Upper lobe of left lung (tissue), 6 donors: Measurements from ENCODE around the gene DNAJB6. TPM values are rescaled to one million over a fixed set of nuclear protein-coding genes. Genes with fewer than 3 reads are reported as not detected.

Source experiments
- ATAC-seq, 2 donors: fragments of 200-7000 bp; cut with Tn5 transposase; one replicate each; pipeline ENCODE4 v1.9.1; 2022; ENCODE audit warnings: mild to moderate bottlenecking in 2 of 2, moderate library complexity in 2 of 2; ENCODE audit not compliant: low FRiP score in 2 of 2
- DNase-seq, 2 donors: peaks; one replicate each; pipeline ENCODE4 v3.0.0-alpha.2; 2019 to 2020
- H3K27ac ChIP-seq, 4 donors: fragments of 200-600 bp; sonication (generic); one replicate each; pipeline ENCODE4 v1.5.1; 2016 to 2019
- H3K27me3 ChIP-seq, 4 donors: fragments of 200-600 bp; sonication (generic); one replicate each; pipeline ENCODE4 v1.5.1; 2017 to 2019
- H3K36me3 ChIP-seq, 4 donors: fragments of 200-600 bp; sonication (generic); one replicate each; pipeline ENCODE4 v1.5.1; 2016 to 2019
- H3K4me1 ChIP-seq, 4 donors: fragments of 200-600 bp; sonication (generic); one replicate each; pipeline ENCODE4 v1.5.1; 2018 to 2019
- H3K4me3 ChIP-seq, 4 donors: fragments of 200-600 bp; sonication (generic); one replicate each; pipeline ENCODE4 v1.5.1; 2017 to 2019; ENCODE audit warnings: mild to moderate bottlenecking in 2 of 4, moderate library complexity in 1 of 4
- H3K9me3 ChIP-seq, 4 donors: fragments of 200-600 bp; sonication (generic); one replicate each; pipeline ENCODE4 v1.5.1; 2018 to 2019
- EP300 ChIP-seq, 4 donors: sonication (generic); formaldehyde crosslinking; IDR thresholded peaks; one replicate each; pipeline ENCODE4 v1.5.1; 2017; ENCODE audit warnings: antibody characterized with exemption in 4 of 4, control low read depth in 2 of 4
- POLR2A ChIP-seq, 4 donors: fragments of 450-650 bp; IDR thresholded peaks; one replicate each; pipeline ENCODE4 v1.5.1; 2016 to 2017; ENCODE audit warnings: antibody characterized with exemption in 4 of 4, mild to moderate bottlenecking in 2 of 4
- POLR2AphosphoS5 ChIP-seq, 2 donors: sonication (generic); formaldehyde crosslinking; IDR thresholded peaks; one replicate each; pipeline ENCODE4 v1.5.1; 2017; ENCODE audit warnings: antibody characterized with exemption in 2 of 2
- WGBS, 2 donors: methylation state at CpG; one replicate each; pipeline ENCODE4 v1.1.5; 2017 to 2018; 5-methylcytosine and 5-hydroxymethylcytosine counted together
- total RNA-seq, 6 donors: library from RNA; depleted of rRNA in 4 of 6; stranded (reverse); fragments of >200 nt in 4 of 6; gene quantifications; one replicate each; pipeline versions ENCODE4 v1.1.0 to v1.2.1, GENCODE V29; 2016 to 2021
- TF ChIP-seq, protein P1 (sequence below), 6 experiments: fragments of 450-650 bp in 4 of 6; fragments of 200-600 bp in 2 of 6; sonication (generic) in 2 of 6; IDR thresholded peaks; one replicate each; pipeline ENCODE4 v1.5.1; 2016 to 2019; ENCODE audit warnings: antibody characterized with exemption in 6 of 6
- donor health status: DM: no; HTN: no; CAD: no; lungs with moderate emphysema.
- donor health status: DM: no; HTN: yes; CAD: no; lungs with severe emphysema.

The DNAJB6 gene
- total RNA-seq, 6 donors from 2014 or later, result 64.1 to 99.6 (median 83.0) TPM

DNA sequence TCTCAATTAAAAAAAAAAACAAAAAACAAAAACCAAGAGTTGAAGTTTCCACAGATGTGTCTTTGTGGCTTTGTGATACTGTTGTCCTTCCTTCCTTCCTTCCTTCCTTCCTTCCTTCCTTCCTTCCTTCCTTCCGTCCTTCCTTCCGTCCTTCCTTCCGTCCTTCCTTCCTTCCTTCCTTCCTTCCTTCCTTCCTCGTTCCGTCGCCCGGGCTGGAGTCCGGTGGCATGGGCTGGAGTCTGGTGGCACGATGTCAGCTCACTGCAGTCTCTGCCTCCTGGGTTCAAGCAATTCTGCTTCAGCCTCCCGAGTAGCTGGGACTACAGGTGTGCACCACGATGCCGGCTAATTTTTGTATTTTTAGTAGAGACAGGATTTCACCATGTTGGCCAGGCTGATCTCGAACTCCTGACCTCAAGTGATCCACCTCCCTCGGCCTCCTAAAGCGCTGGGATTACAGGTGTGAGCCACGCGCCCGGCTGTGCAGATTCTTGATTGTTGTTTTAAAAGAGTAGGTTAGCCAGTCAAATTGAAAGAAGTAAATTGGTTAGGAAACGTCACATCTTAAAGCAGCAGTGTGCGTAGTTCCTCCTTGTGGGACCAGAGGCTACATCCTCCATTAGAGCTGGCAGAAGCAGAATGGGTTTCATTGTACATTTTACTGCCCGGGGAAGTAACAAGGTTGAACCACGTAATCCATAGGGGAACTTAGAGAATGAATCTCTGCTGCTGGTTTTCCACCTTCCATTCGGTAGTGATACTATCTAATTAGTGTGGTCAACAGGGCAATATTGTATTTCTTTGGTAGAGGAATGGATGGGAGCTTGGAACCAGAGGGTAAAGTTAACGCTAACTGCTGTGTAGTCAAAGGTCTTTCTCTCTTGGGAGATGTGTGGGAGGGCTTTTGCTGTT is 20.6 kb downstream of the DNAJB6 start:
- Histone ChIP-seq H3K9me3 (no peaks in the 10 kb centered on the region), H3K27ac (no peak overlapping the region), H3K4me3 (no peak overlapping the region), H3K27me3 (no peaks in the 10 kb centered on the region), H3K36me3 (peaks cover 0 to 39% (median 29%) of the 10 kb centered on the region in 4 donors), H3K4me1 (peaks cover 26 to 50% (median 41%) of the 10 kb centered on the region in 4 donors)
- ATAC-seq (peak in 1 of 2 donors; percentile 36), DNase-seq (peak in 1 of 2 donors; percentile 20)
- 74 to 81% methylated on average over 20 to 21 of the region's 24 CpGs for WGBS, 2 donors
- no peak for TF ChIP-seq POLR2AphosphoS5 (IDR thresholded peaks at IDR 0.05)
- TF ChIP-seq POLR2A (IDR thresholded peaks at IDR 0.05), result no peak
- TF ChIP-seq, protein P1, sequence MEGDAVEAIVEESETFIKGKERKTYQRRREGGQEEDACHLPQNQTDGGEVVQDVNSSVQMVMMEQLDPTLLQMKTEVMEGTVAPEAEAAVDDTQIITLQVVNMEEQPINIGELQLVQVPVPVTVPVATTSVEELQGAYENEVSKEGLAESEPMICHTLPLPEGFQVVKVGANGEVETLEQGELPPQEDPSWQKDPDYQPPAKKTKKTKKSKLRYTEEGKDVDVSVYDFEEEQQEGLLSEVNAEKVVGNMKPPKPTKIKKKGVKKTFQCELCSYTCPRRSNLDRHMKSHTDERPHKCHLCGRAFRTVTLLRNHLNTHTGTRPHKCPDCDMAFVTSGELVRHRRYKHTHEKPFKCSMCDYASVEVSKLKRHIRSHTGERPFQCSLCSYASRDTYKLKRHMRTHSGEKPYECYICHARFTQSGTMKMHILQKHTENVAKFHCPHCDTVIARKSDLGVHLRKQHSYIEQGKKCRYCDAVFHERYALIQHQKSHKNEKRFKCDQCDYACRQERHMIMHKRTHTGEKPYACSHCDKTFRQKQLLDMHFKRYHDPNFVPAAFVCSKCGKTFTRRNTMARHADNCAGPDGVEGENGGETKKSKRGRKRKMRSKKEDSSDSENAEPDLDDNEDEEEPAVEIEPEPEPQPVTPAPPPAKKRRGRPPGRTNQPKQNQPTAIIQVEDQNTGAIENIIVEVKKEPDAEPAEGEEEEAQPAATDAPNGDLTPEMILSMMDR (IDR thresholded peaks at IDR 0.05), result no peak
- no peak for TF ChIP-seq EP300 (IDR thresholded peaks at IDR 0.05)

DNA sequence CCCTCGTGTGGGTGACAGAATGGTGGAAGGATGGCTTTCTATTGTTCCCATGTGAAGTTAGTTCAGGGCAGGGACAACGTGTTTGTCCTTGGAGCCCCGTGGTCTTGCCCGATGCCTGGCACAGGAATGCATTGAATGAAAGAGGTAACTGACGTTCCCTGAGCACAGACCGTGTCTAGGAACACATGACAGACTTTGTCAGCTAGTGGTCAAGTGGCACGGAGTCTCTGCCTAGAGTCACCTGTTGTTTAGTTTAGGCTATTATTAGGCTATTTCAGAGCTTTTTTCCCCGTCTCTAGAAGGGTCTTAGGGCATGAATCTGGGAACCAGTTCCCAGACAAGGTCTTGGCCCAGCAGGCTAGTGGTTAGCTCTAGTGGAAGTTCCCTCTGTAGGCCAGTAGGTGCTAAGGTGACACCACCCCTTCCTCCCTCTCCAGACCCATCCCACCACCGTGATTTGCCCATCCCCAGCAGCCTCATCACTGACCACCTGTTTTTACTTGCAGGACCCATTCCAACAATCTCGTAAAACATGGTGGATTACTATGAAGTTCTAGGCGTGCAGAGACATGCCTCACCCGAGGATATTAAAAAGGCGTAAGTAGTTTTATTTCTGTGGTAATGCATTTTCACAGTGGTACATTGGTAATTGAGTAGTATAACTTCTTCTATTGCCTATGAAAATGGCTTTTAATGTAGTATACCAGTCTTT is 21.4 kb downstream of the DNAJB6 start:
- H3K36me3 ChIP-seq, result peaks cover under 1 to 47% (median 37%) of the 10 kb centered on the region in 4 donors
- ATAC-seq, result no peak
- H3K27ac ChIP-seq, result no peak overlapping the region
- no peak overlapping the region for H3K4me3 ChIP-seq
- H3K4me1 ChIP-seq, result peaks cover 20 to 41% (median 33%) of the 10 kb centered on the region in 4 donors
- no peaks in the 10 kb centered on the region for H3K27me3 ChIP-seq
- H3K9me3 ChIP-seq, result no peaks in the 10 kb centered on the region
- WGBS, 2 donors, result 89 to 92% methylated on average over 13 of the region's 13 CpGs
- TF ChIP-seq, protein P1 (IDR thresholded peaks at IDR 0.05), result no peak
- TF ChIP-seq POLR2AphosphoS5 (IDR thresholded peaks at IDR 0.05) (no peak), EP300 (IDR thresholded peaks at IDR 0.05) (no peak), POLR2A (IDR thresholded peaks at IDR 0.05) (no peak)
- DNase-seq, result peak in 1 of 2 donors; percentile 6

DNA sequence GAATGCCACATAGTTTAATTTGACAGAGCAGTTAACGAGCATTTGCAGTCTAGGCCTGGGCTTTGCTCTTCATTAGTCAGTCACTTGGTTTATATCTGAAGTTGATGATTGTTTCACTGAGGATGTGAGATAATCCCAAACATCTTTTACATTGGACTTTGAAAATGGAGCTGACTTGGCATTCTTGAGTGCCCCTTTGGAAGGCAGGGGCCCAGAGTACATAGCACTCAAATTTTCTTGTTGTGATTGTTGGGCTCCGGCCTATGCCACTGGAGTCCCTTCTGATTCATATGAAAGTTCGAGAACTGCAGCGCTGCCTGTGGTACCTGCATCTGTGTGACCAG is 21.9 kb downstream of the DNAJB6 start:
- no peaks in the 10 kb centered on the region for H3K27me3 ChIP-seq
- peaks cover 6 to 52% (median 42%) of the 10 kb centered on the region in 4 donors for H3K36me3 ChIP-seq
- H3K4me1 ChIP-seq, result peaks cover 20 to 36% (median 30%) of the 10 kb centered on the region in 4 donors
- no peak overlapping the region for H3K27ac ChIP-seq
- ATAC-seq, result no peak
- H3K4me3 ChIP-seq, result no peak overlapping the region
- TF ChIP-seq EP300 (IDR thresholded peaks at IDR 0.05), result no peak
- TF ChIP-seq POLR2AphosphoS5 (IDR thresholded peaks at IDR 0.05), result no peak
- TF ChIP-seq, protein P1 (IDR thresholded peaks at IDR 0.05), result no peak
- TF ChIP-seq POLR2A (IDR thresholded peaks at IDR 0.05), result no peak
- WGBS, 2 donors, result 70 to 73% methylated on average over 4 of the region's 4 CpGs
- no peaks in the 10 kb centered on the region for H3K9me3 ChIP-seq
- DNase-seq, result peak in 1 of 2 donors; percentile 13

DNA sequence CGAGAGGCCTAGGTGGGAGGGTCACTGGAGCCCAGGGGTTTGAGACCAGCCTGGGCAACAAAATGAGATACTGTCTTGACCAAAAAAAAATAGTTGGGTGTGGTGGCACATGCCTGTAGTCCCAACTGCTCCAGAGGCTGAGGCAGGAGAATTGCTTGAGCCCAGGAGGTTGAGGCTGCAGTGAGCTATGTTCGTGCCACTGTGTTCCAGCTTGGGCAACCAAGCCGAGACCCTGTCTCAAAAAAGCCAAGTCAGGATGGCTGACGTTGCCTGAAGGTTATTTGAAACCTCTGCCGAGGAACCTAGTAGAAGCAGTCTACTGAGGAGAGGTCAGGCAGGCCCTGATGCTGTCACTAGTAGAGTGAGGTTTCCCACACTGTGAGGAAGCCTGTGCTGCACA is 22.8 kb downstream of the DNAJB6 start:
- TF ChIP-seq EP300 (IDR thresholded peaks at IDR 0.05) (no peak), POLR2AphosphoS5 (IDR thresholded peaks at IDR 0.05) (no peak), POLR2A (IDR thresholded peaks at IDR 0.05) (no peak)
- TF ChIP-seq, protein P1 (IDR thresholded peaks at IDR 0.05), result no peak
- 84 to 92% methylated on average over 4 to 5 of the region's 5 CpGs for WGBS, 2 donors

More for the DNA sequence above, 22.8 kb downstream of the DNAJB6 start:
- no peaks in the 10 kb centered on the region for H3K27me3 ChIP-seq
- H3K9me3 ChIP-seq, result no peaks in the 10 kb centered on the region
- no peak overlapping the region for H3K27ac ChIP-seq
- peaks cover 12 to 61% (median 51%) of the 10 kb centered on the region in 4 donors for H3K36me3 ChIP-seq
- H3K4me3 ChIP-seq, result no peak overlapping the region
- H3K4me1 ChIP-seq, result peaks cover 19 to 28% (median 28%) of the 10 kb centered on the region in 4 donors
- DNase-seq (no peak), ATAC-seq (no peak)
